M059J (cell line): ENCODE data around the gene ZNRF3. TPM values are rescaled to one million over a fixed set of nuclear protein-coding genes. Genes with fewer than 3 reads are reported as not detected.

ENCODE experiments used
- DNase-seq: peaks from one replicate; pipeline ENCODE4 v3.0.0-alpha.2; 2012; ENCODE audit warnings: low read depth
- total RNA-seq: library from RNA; depleted of rRNA; stranded (reverse); fragments of >200 nt; shearing (Covaris generic); gene quantifications from 2 replicates; pipeline ENCODE4 v1.2.3, GENCODE V29; 2014

The ZNRF3 gene
- total RNA-seq, 1 experiment from 2014 or later: 5.1 TPM

GRCh38 chr22:29009148-29009547 is 125.8 kb downstream of the ZNRF3 start:
- no peak for DNase-seq

GRCh38 chr22:29011240-29012100 is 128.1 kb downstream of the ZNRF3 start:
- DNase-seq: no peak

GRCh38 chr22:29012101-29012433 is 128.7 kb downstream of the ZNRF3 start:
- DNase-seq: no peak

GRCh38 chr22:29012952-29013351 is 129.6 kb downstream of the ZNRF3 start:
- DNase-seq: no peak

- no peak for DNase-seq
Measured at GRCh38 chr22:29014293-29014692, 130.9 kb downstream of the ZNRF3 start.

- no peak for DNase-seq
Measured at GRCh38 chr22:29014773-29015172, 131.4 kb downstream of the ZNRF3 start.

GRCh38 chr22:29016067-29016938 is 132.9 kb downstream of the ZNRF3 start:
- DNase-seq: no peak

- no peak for DNase-seq
Measured at GRCh38 chr22:29018293-29019189, 135.2 kb downstream of the ZNRF3 start.

GRCh38 chr22:29022101-29022817 is 138.9 kb downstream of the ZNRF3 start:
- no peak for DNase-seq

- DNase-seq: no peak
Measured at GRCh38 chr22:29023172-29023796, 139.9 kb downstream of the ZNRF3 start.

- no peak for DNase-seq
Measured at GRCh38 chr22:29026579-29026978, 143.2 kb downstream of the ZNRF3 start.

GRCh38 chr22:29028468-29028867 is 145.1 kb downstream of the ZNRF3 start:
- no peak for DNase-seq

GRCh38 chr22:29029202-29030000 is 146.0 kb downstream of the ZNRF3 start:
- DNase-seq: no peak

GRCh38 chr22:29030016-29030617 is 146.7 kb downstream of the ZNRF3 start:
- peak; percentile 79 for DNase-seq

GRCh38 chr22:29030618-29031226 is 147.3 kb downstream of the ZNRF3 start:
- peak; percentile 90 for DNase-seq

GRCh38 chr22:29031227-29032011 is 148.0 kb downstream of the ZNRF3 start:
- peak; percentile 99 for DNase-seq

- DNase-seq: no peak
Measured at GRCh38 chr22:29032014-29032475, 148.7 kb downstream of the ZNRF3 start.

GRCh38 chr22:29032584-29032983 is 149.2 kb downstream of the ZNRF3 start:
- DNase-seq: peak; percentile 85
